GM19467 (cell line): ENCODE measurements around the gene WDR5B.
"Not testable (repeated sequence)": the region's sequence is repeated elsewhere in the genome, so short reads cannot be mapped to it uniquely, and the experiment has no call there.

Experiments
- ATAC-seq: cut with Tn5 transposase; IDR thresholded peaks from one replicate; pipeline ENCODE4 v1.9.1; 2021; ENCODE audit warnings: mild to moderate bottlenecking, moderate library complexity; ENCODE audit not compliant: unreplicated experiment

The WDR5B gene

GRCh38 chr3:122374034-122374433, 41.8 kb downstream of the WDR5B start:
- no peak for ATAC-seq

DNA sequence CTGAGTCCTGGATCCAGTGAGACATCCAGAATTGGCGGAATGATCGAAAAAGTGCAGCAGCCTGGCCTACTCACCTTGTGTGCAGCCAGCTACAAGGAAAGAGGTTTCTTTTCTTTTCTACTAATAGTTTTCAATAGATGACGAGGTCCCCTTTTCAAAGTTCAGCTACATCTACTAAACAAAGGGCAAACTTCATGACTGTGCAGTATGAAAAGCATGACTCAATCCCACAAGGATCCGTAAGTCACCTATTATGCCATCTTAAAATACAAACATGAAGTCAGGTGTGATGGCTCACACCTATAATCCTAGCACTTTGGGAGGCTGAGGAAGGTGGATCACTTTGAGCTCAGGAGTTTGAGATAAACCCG, 49.5 kb downstream of the WDR5B start:
- ATAC-seq, result no peak

DNA sequence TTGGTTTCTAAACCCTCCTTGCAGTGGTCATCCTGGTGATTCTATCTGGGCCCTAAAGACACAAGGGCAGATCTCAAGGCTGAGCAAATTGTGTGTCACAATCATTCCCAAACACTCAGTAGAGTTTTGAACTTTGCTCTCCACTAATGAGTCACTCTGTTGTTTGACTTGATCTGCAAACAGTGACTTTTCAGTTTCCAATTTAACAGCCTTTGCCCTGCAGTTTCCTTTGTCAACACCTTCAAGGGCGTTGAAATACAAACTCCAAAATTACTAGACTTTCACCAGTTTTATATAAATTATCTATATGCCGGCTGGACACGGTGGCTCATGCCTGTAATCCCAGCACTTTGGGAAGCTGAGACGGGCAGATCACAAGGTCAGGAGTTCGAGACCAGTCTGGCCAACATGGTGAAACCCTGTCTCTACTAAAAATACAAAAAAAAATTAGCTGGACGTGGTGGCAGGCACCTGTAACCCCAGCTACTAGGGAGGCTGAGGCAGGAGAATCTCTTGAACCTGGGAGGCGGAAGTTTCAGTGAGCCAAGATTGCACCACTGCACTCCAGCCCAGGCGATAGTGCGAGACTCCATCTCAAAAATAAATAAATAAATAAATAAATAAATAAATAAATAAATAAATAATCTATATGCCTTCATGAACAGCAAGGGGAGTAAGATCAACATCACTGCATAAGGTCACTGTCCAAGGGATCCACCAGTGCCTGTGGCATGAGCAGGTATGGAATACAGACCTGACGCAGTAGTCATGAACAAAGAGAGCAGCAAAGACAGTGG, 50.1 kb downstream of the WDR5B start:
- not testable (repeated sequence) for ATAC-seq

- no peak for ATAC-seq
Observed at GRCh38 chr3:122365073-122365472, 50.8 kb downstream of the WDR5B start.

DNA sequence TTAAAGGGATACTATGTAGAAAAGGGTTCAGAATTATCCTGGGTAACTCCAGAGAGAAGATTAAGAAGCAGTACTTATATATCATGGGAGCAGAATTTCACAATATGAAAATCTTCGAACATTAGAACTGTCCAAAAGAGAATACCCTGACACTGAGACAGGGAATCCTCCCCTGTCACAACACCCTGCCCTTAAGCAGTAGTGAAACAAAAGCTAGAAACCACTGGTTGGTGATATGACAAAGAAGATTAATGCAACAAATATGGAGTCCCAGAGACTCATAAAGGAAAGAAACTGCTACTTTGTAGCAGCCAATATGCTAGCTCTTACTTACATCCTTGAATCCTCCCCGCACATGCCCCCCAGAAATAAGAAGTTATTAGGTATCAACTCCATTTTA, 51.4 kb downstream of the WDR5B start:
- ATAC-seq, result no peak
